NCI-H69 (cell line): ENCODE results near the gene TMF1.

Experiments used
- DNase-seq: peaks from one replicate; lab custom pipeline; 2025; lab: John Stamatoyannopoulos, UW

The TMF1 gene

DNA sequence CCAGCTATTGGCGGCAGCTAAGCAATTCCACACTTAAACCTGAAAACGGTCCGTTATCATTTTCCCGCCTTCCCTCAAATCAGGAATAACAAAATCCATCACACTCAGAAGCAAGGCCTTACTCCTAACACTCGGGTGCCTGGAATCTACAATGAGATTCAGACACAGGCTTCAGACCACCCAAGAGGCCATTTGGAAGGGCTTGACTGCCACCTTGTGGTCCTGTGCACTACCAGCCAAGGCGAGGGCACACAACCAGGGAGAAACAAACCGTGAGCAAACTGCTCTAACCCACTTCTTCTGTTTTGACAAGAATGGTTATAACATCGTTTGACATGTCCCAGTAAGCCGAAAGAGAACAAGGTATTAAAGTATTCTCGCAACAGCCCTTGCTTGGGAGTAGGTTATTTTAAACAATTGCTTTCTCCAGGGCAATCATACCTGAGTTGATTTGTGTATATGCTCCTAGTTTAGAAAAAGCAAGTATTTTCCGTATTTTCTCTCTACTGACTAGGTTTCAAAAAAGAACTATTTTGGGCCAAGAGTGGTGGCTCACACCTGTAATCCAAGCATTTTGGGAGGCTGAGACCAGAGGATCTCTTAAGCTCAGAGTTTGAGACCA is 79.7 kb downstream of the TMF1 start:
- DNase-seq: peak; percentile 64
